ENCODE data around the gene NELFE. TPM values are rescaled to one million over a fixed set of nuclear protein-coding genes. Genes with fewer than 3 reads are reported as not detected.

Gene NELFE
- total and polyA plus RNA-seq, 2 of the 13 experiments (the other 11 are each of a cell fraction or from before 2014, with no cell fraction given) = 51.3 to 69.8 TPM

- TF ChIP-seq ZBTB20 (CRISPR knock-in tag; IDR thresholded peaks at IDR 0.05; ENCODE audit: borderline replicate concordance, low read depth) (no peak), ZNF747 (CRISPR knock-in tag; IDR thresholded peaks at IDR 0.05; ENCODE audit: borderline replicate concordance) (no peak; the same call in 1 of the 2 replicates), ZNF639 (CRISPR knock-in tag; conservative IDR thresholded peaks at IDR 0.05) (peak; percentile 96), MEIS2 (CRISPR knock-in tag; IDR thresholded peaks at IDR 0.05) (no peak; the same call in 1 of the 2 replicates), SIN3B (IDR thresholded peaks at IDR 0.05; ENCODE audit: low read length) (peak; percentile 86; the same call in 1 of the 2 replicates), HNRNPUL1 (IDR thresholded peaks at IDR 0.05; ENCODE audit: low read depth, low read length) (no peak), ZNF160 (CRISPR knock-in tag; IDR thresholded peaks at IDR 0.05) (no peak; the same call in none of the 2 replicates), NCOA2 (CRISPR knock-in tag; IDR thresholded peaks at IDR 0.05) (0 out of 2 replicates have a peak, but pooled peaks have one; percentile 10), NBN (conservative IDR thresholded peaks at IDR 0.05) (no peak), TEF (CRISPR knock-in tag; IDR thresholded peaks at IDR 0.05) (peak; percentile 78; the same call in 1 of the 2 replicates), ISL2 (CRISPR knock-in tag; IDR thresholded peaks at IDR 0.05) (peak; percentile 75), HNF4G (IDR thresholded peaks at IDR 0.05; ENCODE audit: borderline replicate concordance, low read depth, low read length) (peak; percentile 48; the same call in 1 of the 2 replicates), HNF4G (CRISPR knock-in tag; IDR thresholded peaks at IDR 0.05; ENCODE audit: borderline replicate concordance, low read depth) (peak; percentile 37), BORCS8-MEF2B (CRISPR knock-in tag; IDR thresholded peaks at IDR 0.05) (no peak; the same call in 1 of the 2 replicates), ZNF546 (CRISPR knock-in tag; conservative IDR thresholded peaks at IDR 0.05) (no peak), ZNF567 (CRISPR knock-in tag; IDR thresholded peaks at IDR 0.05; ENCODE audit: borderline replicate concordance) (peak; percentile 83), SMC3 (IDR thresholded peaks at IDR 0.05; ENCODE audit: low read length) (peak; percentile 13; the same call in 1 of the 2 replicates), GABPB1 (CRISPR knock-in tag; IDR thresholded peaks at IDR 0.05) (peak; percentile 98), ZNF816 (CRISPR knock-in tag; IDR thresholded peaks at IDR 0.05; ENCODE audit: borderline replicate concordance) (no peak), AGO2 (optimal IDR thresholded peaks at IDR 0.05; ENCODE audit: low read depth, low read length) (peak; percentile 95), ARNT (IDR thresholded peaks at IDR 0.05) (no peak), ZMAT5 (CRISPR knock-in tag; IDR thresholded peaks at IDR 0.05; ENCODE audit: borderline replicate concordance, low read depth) (no peak), ZNF615 (CRISPR knock-in tag; IDR thresholded peaks at IDR 0.05; ENCODE audit: borderline replicate concordance) (no peak), CEBPB (IDR thresholded peaks at IDR 0.05; ENCODE audit: borderline replicate concordance, low read depth, low read length) (peak; percentile 99), ARID4A (CRISPR knock-in tag; IDR thresholded peaks at IDR 0.05; ENCODE audit: borderline replicate concordance) (peak; percentile 99)
Measured at GRCh38 chr6:31971993-31972708, 13.4 kb upstream of the NELFE start, which contains the start of gene DXO (continued).
